ENCODE data around the gene HIGD1A.

- no peak for TF ChIP-seq CTCF (IDR thresholded peaks at IDR 0.05; ENCODE audit: low read length)
- no peak for TF ChIP-seq EZH2 (IDR thresholded peaks at IDR 0.05; ENCODE audit: borderline replicate concordance, low read length)
These were observed 60.9 kb downstream of the HIGD1A start for GRCh38 chr3:42743204-42743995.

All from OCI-LY1 (cell line).